Activated CD4-positive, alpha-beta memory T cell treated with anti-CD3 and anti-CD28 coated beads, Interleukin-2, amount 10 ng/mL, durations not matched to agents 7 days and 5 days (primary cell): Measurements from ENCODE around the gene PDCD11. TPM values are rescaled to one million over a fixed set of nuclear protein-coding genes. Genes with fewer than 3 reads are reported as not detected.
"Not testable (repeated sequence)": the region's sequence is repeated elsewhere in the genome, so short reads cannot be mapped to it uniquely, and the experiment has no call there.

ENCODE experiments used
- CTCF ChIA-PET: fragments of 350-600 bp; sonication (Branson Sonifier 250); formaldehyde crosslinking; loops from one replicate; lab custom pipeline; 2021; ENCODE audit warnings: antibody characterized with exemption, inconsistent platforms; lab: Charles Lee
- POLR2A ChIA-PET: fragments of 350-600 bp; sonication (Branson Sonifier 250); formaldehyde crosslinking; loops from one replicate; lab custom pipeline; 2021; ENCODE audit warnings: antibody characterized with exemption; lab: Charles Lee
- DNase-seq: peaks from one replicate; pipeline ENCODE4 v3.0.0-alpha.2; 2020
- H3K27ac Mint-ChIP-seq: one replicate; pipeline ENCODE4 v1.8.0; 2021; ENCODE audit warnings: mild to moderate bottlenecking, mixed read lengths
- H3K27me3 Mint-ChIP-seq: one replicate; pipeline ENCODE4 v1.8.0; 2021; ENCODE audit warnings: mixed read lengths
- H3K36me3 Mint-ChIP-seq: one replicate; pipeline ENCODE4 v1.8.0; 2021; ENCODE audit warnings: low read depth, mixed read lengths
- H3K4me1 Mint-ChIP-seq: one replicate; pipeline ENCODE4 v1.8.0; 2021; ENCODE audit warnings: mixed read lengths
- H3K4me3 Mint-ChIP-seq: one replicate; pipeline ENCODE4 v1.8.0; 2021; ENCODE audit warnings: mild to moderate bottlenecking, mixed read lengths
- H3K9me3 Mint-ChIP-seq: one replicate; pipeline ENCODE4 v1.8.0; 2021; ENCODE audit warnings: mixed read lengths
- total RNA-seq, 2 experiments: library from RNA; stranded (reverse); gene quantifications; one replicate each; pipeline ENCODE4 v1.2.3, GENCODE V29; 2021

PDCD11 gene
- total RNA-seq: 10 to 100 TPM; 38.9 to 39.6 TPM

GRCh38 chr10:103396067-103396788 lies at the start of gene PDCD11, which contains the start of gene ATP5MK:
Gene PDCD11, plus strand, starts transcription at chr10:103396626. Its CDS starts 1,801 bp downstream, at chr10:103398427.
Gene ATP5MK, minus strand, starts transcription at chr10:103396475. Its CDS starts 4,018 bp downstream, at chr10:103392457.
- H3K4me1 Mint-ChIP-seq: peaks cover 54% of the 10 kb centered on the region
- H3K36me3 Mint-ChIP-seq: peaks cover 56% of the 10 kb centered on the region
- ChIA-PET POLR2A (interaction anchor here (0.6 to 3.6 kb wide), 13 partner anchors 9 to 265 kb away, joined by 3 to 37 read pairs (median 5); partner anchors contain the start of genes PCGF6 and TAF5), CTCF (interaction anchor here (0.6 to 1.8 kb wide), 8 partner anchors 19 to 480 kb away, joined by 3 to 9 read pairs (median 4); partner anchors contain the start of genes PCGF6 and TAF5)
- DNase-seq: peak; percentile 97
- no peaks in the 10 kb centered on the region for H3K27me3 Mint-ChIP-seq
- H3K27ac Mint-ChIP-seq: peak within 1 kb of the TSS; percentile 83
- H3K9me3 Mint-ChIP-seq: no peaks in the 10 kb centered on the region
- H3K4me3 Mint-ChIP-seq: peak within 1 kb of the TSS; percentile 92

- Mint-ChIP-seq H3K4me1 (peaks cover 12% of the 10 kb centered on the region), H3K4me3 (peak overlapping the region; percentile 90), H3K27me3 (no peaks in the 10 kb centered on the region), H3K36me3 (peaks cover 19% of the 10 kb centered on the region), H3K9me3 (no peaks in the 10 kb centered on the region), H3K27ac (peak overlapping the region; percentile 58)
- ChIA-PET POLR2A (interaction anchor here (1.0 to 2.8 kb wide), 7 partner anchors 16 to 158 kb away, joined by 3 to 25 read pairs (median 6); partner anchors contain the start of genes ATP5MK, NT5C2, PDCD11 and TAF5), CTCF (interaction anchor here (0.8 to 2.5 kb wide), 4 partner anchors 16 to 871 kb away, joined by 3 to 10 read pairs (median 4); partner anchors contain the start of gene ATP5MK)
- no peak for DNase-seq
These were observed 46.3 kb upstream of the PDCD11 start for GRCh38 chr10:103350175-103350516.

- ChIA-PET CTCF (interaction anchor here (0.8 to 2.5 kb wide), 3 partner anchors 17 to 871 kb away, joined by 3 to 10 read pairs (median 4); partner anchors contain the start of gene ATP5MK), POLR2A (interaction anchor here (0.6 to 2.8 kb wide), 9 partner anchors 11 to 158 kb away, joined by 3 to 25 read pairs (median 4); partner anchors contain the start of genes ATP5MK, NT5C2, PDCD11 and TAF5)
- Mint-ChIP-seq H3K36me3 (peaks cover 17% of the 10 kb centered on the region), H3K27ac (peak within 1 kb of the TSS; percentile 84), H3K9me3 (no peaks in the 10 kb centered on the region), H3K4me1 (peaks cover 12% of the 10 kb centered on the region), H3K4me3 (peak within 1 kb of the TSS; percentile 90), H3K27me3 (no peaks in the 10 kb centered on the region)
- DNase-seq: peak; percentile 73
These were observed 45.7 kb upstream of the PDCD11 start, which contains the start of gene PCGF6 for GRCh38 chr10:103350517-103351260. Gene PCGF6, minus strand, starts transcription at chr10:103351140. Its CDS starts 74 bp downstream, at chr10:103351066.

- Mint-ChIP-seq H3K9me3 (no peaks in the 10 kb centered on the region), H3K27me3 (no peaks in the 10 kb centered on the region), H3K4me1 (peaks cover 12% of the 10 kb centered on the region), H3K27ac (no peak overlapping the region), H3K36me3 (peaks cover 6% of the 10 kb centered on the region), H3K4me3 (no peak overlapping the region)
- no peak for DNase-seq
- ChIA-PET POLR2A (interaction anchor here (0.8 to 1.7 kb wide), 2 partner anchors 15 to 100 kb away, joined by 3 to 10 read pairs; partner anchors contain the start of gene TAF5), CTCF (interaction anchor here (0.7 to 1.4 kb wide), 5 partner anchors 15 to 436 kb away, joined by 3 to 8 read pairs (median 3); partner anchors contain the start of gene TAF5)
These were observed 43.1 kb upstream of the PDCD11 start for GRCh38 chr10:103353281-103353680.

- H3K27me3 Mint-ChIP-seq, H3K27ac Mint-ChIP-seq, H3K4me1 Mint-ChIP-seq, DNase-seq, POLR2A ChIA-PET, H3K4me3 Mint-ChIP-seq, H3K36me3 Mint-ChIP-seq, H3K9me3 Mint-ChIP-seq: not testable (repeated sequence)
- CTCF ChIA-PET: interaction anchor here (1.3 kb wide), 1 partner anchor 13 kb away, joined by 8 read pairs; the partner anchor contains the start of gene TAF5
These were observed 41.9 kb upstream of the PDCD11 start for GRCh38 chr10:103354567-103354966.

- no peak for DNase-seq
- peaks cover 4% of the 10 kb centered on the region for H3K4me1 Mint-ChIP-seq
- ChIA-PET POLR2A (interaction anchor here (0.6 to 1.7 kb wide), 2 partner anchors 11 to 612 kb away, joined by 3 to 5 read pairs; partner anchors contain the start of gene TAF5), CTCF (interaction anchor here (1.4 kb wide), 1 partner anchor 9 kb away, joined by 3 read pairs; no protein-coding TSS in a partner anchor)
- H3K36me3 Mint-ChIP-seq: no peaks in the 10 kb centered on the region
- no peaks in the 10 kb centered on the region for H3K27me3 Mint-ChIP-seq
- H3K4me3 Mint-ChIP-seq: no peak overlapping the region
- H3K27ac Mint-ChIP-seq: no peak overlapping the region
- H3K9me3 Mint-ChIP-seq: no peaks in the 10 kb centered on the region
These were observed 40.4 kb upstream of the PDCD11 start for GRCh38 chr10:103355906-103356599.

- H3K9me3 Mint-ChIP-seq, DNase-seq, CTCF ChIA-PET, H3K4me3 Mint-ChIP-seq, H3K27ac Mint-ChIP-seq, H3K27me3 Mint-ChIP-seq, H3K36me3 Mint-ChIP-seq, H3K4me1 Mint-ChIP-seq, POLR2A ChIA-PET: not testable (repeated sequence)
These were observed 36.9 kb upstream of the PDCD11 start for GRCh38 chr10:103359493-103359892.

GRCh38 chr10:103360791-103361190 lies 35.6 kb upstream of the PDCD11 start:
- not testable (repeated sequence) for H3K9me3 Mint-ChIP-seq, DNase-seq, H3K27ac Mint-ChIP-seq, H3K36me3 Mint-ChIP-seq, H3K27me3 Mint-ChIP-seq, H3K4me1 Mint-ChIP-seq, H3K4me3 Mint-ChIP-seq
- POLR2A ChIA-PET: interaction anchor here (1.2 kb wide), 1 partner anchor 8 kb away, joined by 3 read pairs; no protein-coding TSS in a partner anchor
- CTCF ChIA-PET: interaction anchor here (0.7 kb wide), 1 partner anchor 9 kb away, joined by 3 read pairs; no protein-coding TSS in a partner anchor

- ChIA-PET CTCF (interaction anchor here (0.9 to 2.0 kb wide), 3 partner anchors 14 to 108 kb away, joined by 3 to 9 read pairs (median 8); partner anchors contain the start of genes ATP5MK and PDCD11), POLR2A (interaction anchor here (1.0 to 3.7 kb wide), 9 partner anchors 11 to 723 kb away, joined by 3 to 37 read pairs (median 8); partner anchors contain the start of genes ATP5MK, CALHM2, NT5C2 and PCGF6)
- Mint-ChIP-seq H3K27me3 (no peaks in the 10 kb centered on the region), H3K27ac (peak overlapping the region; percentile 88), H3K4me1 (peaks cover 23% of the 10 kb centered on the region), H3K4me3 (peak overlapping the region; percentile 87), H3K36me3 (peaks cover 9% of the 10 kb centered on the region), H3K9me3 (no peaks in the 10 kb centered on the region)
- DNase-seq: peak; percentile 31
These were observed 29.0 kb upstream of the PDCD11 start for GRCh38 chr10:103367379-103367781.

GRCh38 chr10:103367782-103368518 lies 28.5 kb upstream of the PDCD11 start, which contains the start of gene TAF5:
Gene TAF5, plus strand, starts transcription at chr10:103367976. Its CDS starts 14 bp downstream, at chr10:103367990.
- no peaks in the 10 kb centered on the region for H3K27me3 Mint-ChIP-seq
- H3K4me3 Mint-ChIP-seq: peak within 1 kb of the TSS; percentile 87
- peak within 1 kb of the TSS; percentile 91 for H3K27ac Mint-ChIP-seq
- peak; percentile 93 for DNase-seq
- peaks cover 24% of the 10 kb centered on the region for H3K4me1 Mint-ChIP-seq
- no peaks in the 10 kb centered on the region for H3K9me3 Mint-ChIP-seq
- POLR2A ChIA-PET: interaction anchor here (1.0 to 3.7 kb wide), 14 partner anchors 8 to 724 kb away, joined by 3 to 37 read pairs (median 6); partner anchors contain the start of genes ATP5MK, CALHM2, NT5C2 and PCGF6
- CTCF ChIA-PET: interaction anchor here (0.8 to 2.0 kb wide), 5 partner anchors 14 to 108 kb away, joined by 3 to 9 read pairs (median 4); partner anchors contain the start of genes ATP5MK and PDCD11
- H3K36me3 Mint-ChIP-seq: peaks cover 9% of the 10 kb centered on the region

GRCh38 chr10:103373544-103373943 lies 22.9 kb upstream of the PDCD11 start:
- peak overlapping the region; percentile 42 for H3K27ac Mint-ChIP-seq
- no peak overlapping the region for H3K4me3 Mint-ChIP-seq
- CTCF ChIA-PET: no interaction called here
- no peaks in the 10 kb centered on the region for H3K9me3 Mint-ChIP-seq
- H3K27me3 Mint-ChIP-seq: no peaks in the 10 kb centered on the region
- POLR2A ChIA-PET: interaction anchor here (0.6 kb wide), 1 partner anchor 23 kb away, joined by 4 read pairs; the partner anchor contains the start of gene PCGF6
- H3K4me1 Mint-ChIP-seq: peaks cover 33% of the 10 kb centered on the region
- DNase-seq: no peak
- peaks cover 42% of the 10 kb centered on the region for H3K36me3 Mint-ChIP-seq
